HG02885 (cell line): ENCODE results near the gene TTBK1.

ENCODE experiments used
- ATAC-seq: cut with Tn5 transposase; IDR thresholded peaks from one replicate; pipeline ENCODE4 v1.9.1; 2021; ENCODE audit warnings: mild to moderate bottlenecking; ENCODE audit not compliant: unreplicated experiment, poor library complexity

Gene TTBK1

DNA sequence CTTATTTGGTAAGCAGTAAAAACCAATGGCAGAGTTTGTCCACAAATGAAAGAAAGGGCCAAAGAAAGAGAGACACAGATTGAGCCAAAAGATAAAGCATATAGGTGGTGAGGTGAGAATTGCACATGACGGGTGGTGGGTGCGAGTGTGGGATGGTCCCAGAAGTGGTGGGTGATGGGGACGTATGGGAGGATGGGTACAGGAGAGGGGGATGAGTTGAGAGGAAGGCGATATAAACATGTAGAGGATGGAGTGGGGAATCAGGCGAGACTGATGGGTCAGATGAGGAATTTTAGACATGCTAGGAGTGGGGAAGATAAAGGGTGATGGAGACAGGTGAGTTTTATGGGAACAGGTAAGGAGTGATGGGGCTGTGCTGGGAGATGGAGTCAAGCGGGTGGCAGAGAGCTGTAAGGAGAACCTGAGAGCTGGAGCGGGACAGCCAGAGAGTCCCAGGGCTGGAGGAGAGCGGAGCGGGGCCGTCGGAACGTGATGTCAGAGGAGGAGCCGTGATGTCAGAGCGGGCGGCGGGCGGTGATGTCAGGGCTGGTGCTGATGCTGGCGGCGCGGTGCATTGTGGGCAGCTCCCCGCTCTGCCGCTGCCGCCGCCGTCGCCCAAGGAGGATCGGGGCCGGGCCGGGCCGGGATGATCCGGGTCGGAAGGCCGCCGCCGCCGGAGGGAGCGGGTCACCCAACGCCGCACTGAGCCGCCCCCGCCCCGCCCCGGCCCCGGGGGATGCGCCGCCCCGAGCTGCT, at the start of gene TTBK1:
TSS of gene TTBK1 (plus strand) at position 574 of the 756 bp plus-strand sequence. CDS start 3,180 bp downstream, outside the sequence.
- no peak for ATAC-seq

DNA sequence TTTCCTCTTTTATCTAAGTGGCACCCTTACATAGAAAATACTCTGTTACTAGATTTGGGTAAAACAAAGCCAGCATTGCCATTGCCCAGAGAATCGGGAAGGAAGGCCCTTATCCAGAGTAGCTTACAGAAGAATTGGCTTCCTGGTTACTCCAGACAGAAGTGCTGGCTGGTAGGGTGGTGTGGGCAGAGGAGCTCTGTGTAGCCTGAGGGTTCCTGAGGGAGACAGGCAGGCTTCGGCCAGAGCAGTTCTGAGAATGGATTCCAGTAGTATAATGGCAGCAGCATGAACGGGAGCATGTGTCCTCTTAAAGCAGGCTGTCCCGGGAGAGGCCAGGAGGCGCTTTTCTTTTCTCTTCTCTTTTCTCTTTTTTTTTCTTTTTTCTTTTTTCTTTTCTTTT, 49.4 kb upstream of the TTBK1 start:
- ATAC-seq, result no peak

DNA sequence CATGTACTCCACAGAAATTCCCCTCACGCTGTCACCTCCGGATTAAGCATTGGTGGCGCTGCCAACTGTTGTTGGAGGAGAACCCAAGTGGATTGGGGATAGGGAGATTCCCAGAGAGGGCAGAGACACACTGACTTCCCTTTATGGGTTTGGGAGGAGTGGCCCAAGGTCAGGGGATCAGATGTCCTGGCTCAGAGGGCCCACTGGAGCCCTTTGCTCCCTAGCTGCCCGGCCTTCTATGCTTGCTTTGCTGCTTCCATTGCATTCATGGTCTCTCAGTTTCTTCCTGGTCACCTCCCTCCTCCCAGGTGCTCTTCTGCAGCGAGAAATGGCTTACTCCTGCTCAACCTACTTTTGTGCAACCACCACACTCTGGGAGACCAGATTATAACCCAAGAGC, 46.9 kb upstream of the TTBK1 start:
- ATAC-seq, result no peak

DNA sequence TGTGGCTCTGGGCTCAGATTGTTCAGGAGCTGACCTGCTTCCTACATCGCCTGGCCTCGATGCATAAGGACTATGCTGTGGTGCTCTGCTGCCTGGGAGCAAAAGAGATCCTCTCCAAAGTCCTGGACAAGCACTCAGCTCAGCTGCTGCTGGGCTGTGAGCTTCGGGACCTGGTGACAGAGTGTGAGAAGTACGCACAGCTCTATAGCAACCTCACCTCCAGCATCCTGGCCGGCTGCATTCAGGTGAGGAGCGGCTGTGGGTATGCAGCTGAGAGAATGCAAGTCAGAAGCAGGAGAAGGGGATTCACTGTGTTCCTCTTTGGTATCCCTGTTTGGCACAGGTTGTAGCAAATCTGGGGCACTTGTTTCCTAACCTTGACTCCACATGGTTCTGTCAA, 43.4 kb upstream of the TTBK1 start:
- ATAC-seq, result no peak

DNA sequence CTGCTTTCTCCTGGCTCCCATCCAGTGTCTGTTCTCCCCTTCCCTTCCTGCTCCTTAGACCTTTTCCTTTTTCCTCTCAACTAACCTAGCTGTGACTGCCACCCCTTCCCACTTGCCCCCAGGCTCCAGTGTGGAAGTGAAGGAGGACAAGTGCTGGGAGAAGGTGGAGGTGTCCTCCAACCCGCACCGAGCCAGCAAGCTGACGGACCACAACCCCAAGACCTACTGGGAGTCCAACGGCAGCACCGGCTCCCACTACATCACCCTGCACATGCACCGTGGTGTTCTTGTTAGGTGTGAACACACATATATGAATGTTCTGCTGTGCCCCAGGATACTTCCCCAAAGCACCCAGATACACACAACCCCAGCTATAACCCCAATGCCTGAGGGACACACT, 42.7 kb upstream of the TTBK1 start:
- no peak for ATAC-seq

DNA sequence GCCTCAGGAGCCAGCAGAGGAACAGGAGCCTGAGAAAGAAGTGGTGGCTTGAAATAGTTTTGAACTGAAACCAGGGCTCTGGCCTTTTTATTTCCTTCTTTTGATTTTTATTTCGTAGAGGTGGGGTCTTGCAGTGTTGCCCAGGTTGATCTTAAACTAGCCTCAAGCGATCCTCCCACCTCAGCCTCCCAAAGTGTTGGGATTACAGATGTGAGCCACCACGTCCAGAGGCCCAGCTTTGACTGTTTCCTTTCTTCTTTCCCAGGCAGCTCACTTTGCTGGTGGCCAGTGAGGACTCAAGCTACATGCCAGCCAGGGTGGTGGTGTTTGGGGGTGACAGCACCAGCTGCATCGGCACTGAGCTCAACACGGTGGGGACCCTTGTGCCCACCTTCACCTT, 40.8 kb upstream of the TTBK1 start:
- no peak for ATAC-seq

DNA sequence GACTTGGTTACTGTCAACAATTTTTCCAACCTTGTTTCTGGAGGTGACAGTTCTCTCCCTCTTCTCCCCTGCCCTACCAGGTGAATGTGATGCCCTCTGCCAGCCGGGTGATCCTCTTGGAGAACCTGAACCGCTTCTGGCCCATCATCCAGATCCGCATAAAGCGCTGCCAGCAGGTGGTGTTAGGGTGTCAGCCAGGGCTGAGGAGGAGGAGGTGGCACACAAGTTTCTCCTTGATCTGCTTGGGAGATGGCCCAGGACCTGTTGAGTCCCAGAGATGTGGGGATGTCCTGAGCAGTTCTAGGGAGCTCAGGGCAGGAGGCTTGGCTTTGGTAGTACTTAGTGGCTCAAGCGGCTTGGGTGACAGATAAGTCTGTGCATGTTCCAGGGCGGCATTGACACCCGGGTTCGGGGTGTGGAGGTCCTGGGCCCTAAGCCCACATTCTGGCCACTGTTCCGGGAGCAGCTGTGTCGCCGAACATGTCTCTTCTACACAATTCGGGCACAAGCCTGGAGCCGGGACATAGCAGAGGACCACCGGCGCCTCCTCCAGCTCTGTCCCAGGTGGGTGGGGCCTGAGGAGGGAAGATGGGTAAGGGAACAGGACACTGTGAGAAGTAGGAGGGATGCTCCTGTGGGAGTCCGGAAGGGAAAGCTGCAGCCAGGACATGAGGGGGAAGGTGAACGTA, 40.1 kb upstream of the TTBK1 start:
- ATAC-seq, result no peak

DNA sequence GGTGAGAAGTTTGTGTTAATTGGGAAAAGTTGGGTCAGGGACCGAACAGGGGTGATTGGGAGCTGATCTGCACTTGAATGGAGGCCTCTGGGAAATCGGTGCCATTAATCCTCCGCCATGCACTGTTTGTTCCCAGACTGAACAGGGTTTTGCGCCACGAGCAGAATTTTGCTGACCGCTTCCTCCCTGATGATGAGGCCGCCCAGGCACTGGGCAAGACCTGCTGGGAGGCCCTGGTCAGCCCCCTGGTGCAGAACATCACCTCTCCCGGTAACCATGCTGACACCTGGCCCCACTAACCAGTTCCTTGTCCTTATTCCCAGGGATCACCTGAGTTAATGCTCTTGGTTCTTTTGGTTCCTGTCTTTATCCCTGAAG, 39.6 kb upstream of the TTBK1 start:
- ATAC-seq, result no peak

DNA sequence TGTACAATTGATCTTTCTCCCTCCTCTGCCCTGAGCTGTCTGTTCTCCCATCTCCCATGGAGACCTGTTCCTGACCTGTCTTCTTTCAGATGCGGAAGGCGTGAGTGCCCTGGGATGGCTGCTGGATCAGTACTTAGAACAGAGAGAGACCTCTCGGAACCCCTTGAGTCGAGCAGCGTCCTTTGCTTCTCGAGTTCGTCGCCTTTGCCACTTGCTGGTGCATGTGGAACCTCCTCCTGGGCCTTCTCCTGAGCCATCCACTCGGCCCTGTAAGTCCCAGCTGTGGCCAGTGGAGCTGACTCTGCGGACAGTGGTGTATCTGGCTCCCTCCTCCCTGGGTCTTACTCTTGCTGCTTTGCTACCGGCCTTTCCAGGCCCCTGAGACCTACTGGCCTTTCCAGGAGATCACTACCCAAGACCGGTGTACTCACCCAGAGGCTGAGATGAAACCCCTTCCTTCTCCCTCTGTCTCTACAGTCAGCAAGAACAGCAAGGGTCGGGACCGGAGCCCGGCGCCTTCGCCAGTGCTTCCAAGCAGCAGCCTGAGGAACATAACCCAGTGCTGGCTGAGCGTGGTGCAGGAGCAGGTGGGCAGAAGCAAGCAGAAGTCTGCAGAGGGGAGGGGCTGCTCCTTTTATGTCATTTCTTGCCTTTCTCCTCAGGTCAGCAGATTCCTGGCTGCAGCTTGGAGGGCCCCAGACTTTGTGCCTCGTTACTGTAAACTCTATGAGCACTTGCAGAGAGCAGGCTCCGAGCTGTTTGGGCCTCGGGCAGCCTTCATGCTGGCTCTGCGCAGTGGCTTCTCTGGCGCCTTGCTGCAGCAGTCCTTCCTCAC, 38.8 kb upstream of the TTBK1 start:
- ATAC-seq, result no peak

DNA sequence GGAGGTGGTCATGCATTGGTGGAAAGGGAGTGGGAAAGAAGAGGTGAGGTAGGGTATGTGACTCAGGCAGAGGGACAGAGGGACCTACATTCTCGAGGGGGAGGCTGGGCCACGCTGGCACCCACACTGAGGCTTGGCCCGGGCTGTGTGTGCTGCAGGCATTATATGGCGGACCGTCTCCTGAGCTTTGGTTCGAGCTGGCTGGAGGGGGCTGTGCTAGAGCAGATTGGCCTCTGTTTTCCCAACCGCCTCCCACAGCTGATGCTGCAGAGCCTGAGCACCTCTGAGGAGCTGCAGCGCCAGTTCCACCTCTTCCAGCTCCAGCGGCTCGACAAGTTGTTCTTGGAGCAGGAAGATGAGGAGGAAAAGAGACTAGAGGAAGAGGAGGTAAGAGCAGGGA, 37.4 kb upstream of the TTBK1 start:
- ATAC-seq, result no peak

DNA sequence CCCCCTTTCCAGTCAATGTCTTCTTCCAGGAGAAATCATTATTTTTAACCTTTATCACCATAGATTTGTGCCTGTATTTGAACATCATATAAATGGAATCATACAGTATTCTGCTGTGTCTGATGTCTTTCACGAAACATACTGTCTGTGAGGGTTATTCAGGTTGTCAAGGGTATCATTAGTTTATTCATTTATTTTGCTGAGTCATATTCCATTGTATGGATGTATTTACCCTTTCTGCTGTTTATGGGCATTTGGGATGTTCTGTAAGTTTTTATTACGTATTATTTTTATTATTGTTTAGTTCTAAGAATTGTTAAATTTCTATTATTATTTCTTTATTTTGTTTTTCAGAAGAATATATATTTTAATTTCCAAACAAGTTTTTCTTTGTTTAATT, 36.0 kb upstream of the TTBK1 start:
- no peak for ATAC-seq

DNA sequence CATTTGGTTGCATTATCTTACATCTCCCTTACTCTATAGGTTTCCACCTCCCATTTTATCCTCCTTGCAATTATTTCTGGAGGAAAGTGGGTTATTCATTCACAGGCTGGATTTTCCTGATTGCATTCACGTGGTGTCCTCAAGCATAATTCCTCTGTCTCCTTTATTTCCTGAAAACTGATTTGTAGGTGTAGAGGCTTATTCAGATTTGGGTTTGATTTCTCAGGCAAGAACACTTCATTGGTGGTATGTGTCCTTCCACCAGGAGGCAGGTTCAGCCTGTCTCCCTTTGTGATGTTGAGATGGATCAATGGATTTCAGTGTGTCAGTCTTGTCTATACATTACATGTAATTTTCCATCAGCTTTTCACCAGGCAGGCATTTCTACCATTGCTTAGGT, 31.3 kb upstream of the TTBK1 start:
- ATAC-seq, result no peak

DNA sequence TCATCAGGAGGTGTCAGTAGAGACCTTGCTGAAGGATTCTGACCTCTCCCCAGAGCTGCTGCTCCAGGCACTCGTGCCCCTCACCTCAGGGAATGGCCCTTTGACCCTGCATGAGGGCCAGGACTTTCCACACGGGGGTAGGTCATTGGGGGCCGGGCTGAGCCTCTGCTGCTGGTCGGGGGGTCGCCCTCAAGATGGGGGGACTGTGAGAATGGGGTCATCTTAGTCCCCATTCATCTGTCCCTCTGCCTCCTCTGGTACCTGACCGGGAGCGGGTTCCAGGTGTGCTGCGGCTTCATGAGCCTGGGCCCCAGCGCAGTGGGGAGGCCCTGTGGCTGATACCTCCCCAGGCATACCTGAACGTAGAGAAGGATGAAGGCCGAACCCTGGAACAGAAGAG, 29.9 kb upstream of the TTBK1 start:
- ATAC-seq, result no peak

DNA sequence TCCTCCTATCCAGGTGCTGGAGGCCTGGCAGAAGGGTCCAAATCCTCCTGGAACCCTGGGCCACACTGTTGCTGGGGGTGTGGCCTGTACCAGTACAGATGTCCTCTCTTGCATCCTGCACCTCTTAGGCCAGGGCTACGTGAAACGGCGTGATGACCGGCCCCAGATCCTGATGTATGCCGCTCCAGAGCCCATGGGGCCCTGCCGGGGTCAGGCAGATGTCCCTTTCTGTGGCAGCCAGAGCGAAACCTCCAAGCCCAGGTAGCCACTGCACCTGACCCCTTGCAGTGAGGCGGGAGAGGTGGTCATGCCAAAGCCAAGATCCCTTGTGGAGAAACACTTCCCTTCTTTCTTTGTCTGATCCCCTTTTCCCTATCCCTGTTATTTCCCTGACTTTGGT, 28.2 kb upstream of the TTBK1 start:
- ATAC-seq, result no peak

DNA sequence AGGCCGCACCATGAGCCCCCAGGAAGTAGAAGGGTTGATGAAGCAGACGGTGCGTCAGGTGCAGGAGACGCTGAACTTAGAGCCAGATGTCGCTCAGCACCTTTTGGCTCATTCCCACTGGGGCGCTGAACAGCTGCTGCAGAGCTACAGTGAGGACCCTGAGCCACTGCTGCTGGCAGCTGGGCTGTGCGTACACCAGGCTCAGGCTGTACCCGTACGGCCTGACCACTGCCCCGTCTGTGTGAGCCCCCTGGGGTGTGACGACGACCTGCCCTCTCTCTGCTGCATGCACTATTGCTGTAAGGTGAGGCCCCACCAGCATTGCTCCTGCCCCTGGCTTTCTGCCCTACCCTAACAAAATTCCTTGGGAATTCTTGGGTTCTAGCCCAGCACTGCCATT, 27.1 kb upstream of the TTBK1 start:
- ATAC-seq, result no peak

DNA sequence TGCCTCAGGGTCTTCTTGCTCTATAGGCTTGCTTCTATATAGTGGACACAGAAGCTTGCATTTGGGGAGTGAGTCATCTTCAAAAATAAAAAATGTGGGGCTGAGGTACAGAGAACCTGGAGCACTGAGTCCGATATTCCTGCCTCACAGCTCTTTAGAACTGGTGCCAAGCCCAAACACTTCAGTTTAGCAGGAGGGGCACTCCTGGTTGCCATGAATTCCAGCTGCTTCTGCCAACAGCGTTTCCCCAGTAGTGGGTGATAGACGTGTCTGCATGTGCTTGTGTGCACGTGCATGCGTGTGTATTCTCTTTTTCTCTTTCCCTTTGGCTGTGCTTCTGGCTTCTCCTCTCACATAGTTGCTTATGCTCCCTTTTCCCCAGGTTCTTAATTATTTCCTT, 25.9 kb upstream of the TTBK1 start:
- ATAC-seq, result no peak

DNA sequence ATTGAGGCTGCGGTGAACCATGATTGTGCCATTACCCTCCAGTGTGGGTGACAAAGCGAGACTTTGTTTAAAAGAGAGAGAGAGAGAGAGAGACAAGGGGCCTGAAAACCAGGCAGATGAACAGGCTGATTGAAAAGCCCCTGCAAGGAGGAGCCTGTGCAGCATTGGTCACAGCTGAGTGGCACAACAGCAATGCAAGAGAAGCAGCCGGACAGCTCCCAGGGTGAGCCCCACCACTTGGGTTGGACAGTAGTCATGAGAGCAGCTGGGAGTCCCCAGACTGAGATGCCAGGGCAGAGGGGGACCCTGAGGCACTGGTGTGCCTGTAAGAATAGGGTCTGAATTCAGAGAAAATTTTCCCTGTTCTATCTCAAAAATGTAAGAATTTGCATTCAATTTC, 24.2 kb upstream of the TTBK1 start:
- ATAC-seq, result no peak

DNA sequence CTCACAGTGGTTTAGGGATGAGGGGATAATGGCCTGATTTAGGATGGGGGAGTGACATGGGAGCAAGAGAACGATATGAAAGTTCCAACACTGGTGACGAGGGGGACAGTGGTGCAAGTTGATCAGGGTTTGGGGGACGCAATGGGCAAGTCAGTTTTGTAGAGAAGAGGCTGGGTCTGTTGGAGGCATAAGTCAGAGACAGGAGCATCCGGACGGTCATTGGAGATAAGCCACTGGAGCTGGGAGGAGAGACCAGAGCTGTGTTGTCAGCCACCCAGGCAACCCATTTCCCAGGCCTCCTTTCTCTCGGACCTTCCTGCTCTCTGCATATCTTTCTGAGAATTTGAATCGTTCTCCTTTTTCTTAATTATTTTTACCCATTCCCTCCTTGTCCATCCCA, 23.5 kb upstream of the TTBK1 start:
- no peak for ATAC-seq

DNA sequence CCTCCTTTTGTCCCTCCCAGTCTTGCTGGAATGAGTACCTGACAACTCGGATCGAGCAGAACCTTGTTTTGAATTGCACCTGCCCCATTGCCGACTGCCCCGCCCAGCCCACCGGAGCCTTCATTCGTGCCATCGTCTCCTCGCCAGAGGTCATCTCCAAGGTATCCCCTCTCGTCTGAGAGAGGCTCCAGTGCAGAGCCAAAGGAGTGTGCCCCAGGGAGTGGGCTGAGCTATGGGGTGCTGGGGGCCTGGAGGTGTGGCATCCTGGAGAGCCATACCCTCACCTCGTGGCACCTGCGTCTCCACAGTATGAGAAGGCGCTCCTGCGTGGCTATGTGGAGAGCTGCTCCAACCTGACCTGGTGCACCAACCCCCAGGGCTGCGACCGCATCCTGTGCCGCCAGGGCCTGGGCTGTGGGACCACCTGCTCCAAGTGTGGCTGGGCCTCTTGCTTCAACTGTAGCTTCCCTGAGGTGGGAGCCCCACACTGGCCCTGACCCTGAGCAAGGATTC, 22.8 kb upstream of the TTBK1 start:
- ATAC-seq, result no peak

DNA sequence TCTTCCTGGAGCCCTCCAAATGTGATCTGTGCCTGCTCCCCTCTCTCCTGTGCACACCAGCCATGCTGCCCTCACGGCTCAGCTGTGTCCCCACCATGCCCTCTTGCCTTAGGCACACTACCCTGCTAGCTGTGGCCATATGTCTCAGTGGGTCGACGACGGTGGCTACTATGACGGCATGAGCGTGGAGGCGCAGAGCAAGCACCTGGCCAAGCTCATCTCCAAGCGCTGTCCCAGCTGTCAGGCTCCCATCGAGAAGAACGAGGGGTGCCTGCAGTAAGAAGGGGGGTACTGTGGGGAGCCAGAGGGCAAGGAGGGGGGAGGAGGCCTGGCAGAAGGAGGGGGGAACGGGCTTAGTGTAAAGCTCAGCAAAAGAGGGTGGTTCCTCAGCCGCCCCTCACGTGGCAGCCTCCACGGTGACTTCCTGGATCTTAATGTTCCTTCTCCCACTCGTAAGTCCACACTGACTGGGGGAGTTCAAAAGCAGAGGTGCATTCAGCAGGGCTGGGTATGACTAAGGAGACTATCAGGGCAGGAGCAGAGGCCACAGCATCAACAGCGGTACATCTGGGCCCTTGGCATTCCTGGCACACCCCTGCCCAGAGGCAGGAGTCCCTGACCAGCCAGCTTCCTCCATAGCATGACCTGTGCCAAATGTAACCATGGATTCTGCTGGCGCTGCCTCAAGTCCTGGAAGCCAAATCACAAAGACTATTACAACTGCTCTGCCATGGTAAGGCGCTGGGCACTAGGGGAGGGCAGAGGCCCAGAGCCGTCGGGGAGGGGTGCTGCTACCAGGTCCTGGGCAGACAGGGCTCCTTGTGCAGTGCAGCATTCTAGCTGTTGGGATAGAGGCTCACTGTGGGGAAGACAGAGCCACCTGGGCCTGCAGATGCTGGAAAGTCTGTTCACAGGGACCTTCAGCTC, 22.0 kb upstream of the TTBK1 start:
- ATAC-seq, result no peak
